ENCODE data around the gene CASP8AP2. TPM values are rescaled to one million over a fixed set of nuclear protein-coding genes. Genes with fewer than 3 reads are reported as not detected.

CASP8AP2 gene
- total and polyA plus RNA-seq, 9 of the 15 experiments (the other 6 are each of a cell fraction or from before 2014, with no cell fraction given) = 10.6 to 30.0 (median 19.1) TPM

- TF ChIP-seq, protein P1, sequence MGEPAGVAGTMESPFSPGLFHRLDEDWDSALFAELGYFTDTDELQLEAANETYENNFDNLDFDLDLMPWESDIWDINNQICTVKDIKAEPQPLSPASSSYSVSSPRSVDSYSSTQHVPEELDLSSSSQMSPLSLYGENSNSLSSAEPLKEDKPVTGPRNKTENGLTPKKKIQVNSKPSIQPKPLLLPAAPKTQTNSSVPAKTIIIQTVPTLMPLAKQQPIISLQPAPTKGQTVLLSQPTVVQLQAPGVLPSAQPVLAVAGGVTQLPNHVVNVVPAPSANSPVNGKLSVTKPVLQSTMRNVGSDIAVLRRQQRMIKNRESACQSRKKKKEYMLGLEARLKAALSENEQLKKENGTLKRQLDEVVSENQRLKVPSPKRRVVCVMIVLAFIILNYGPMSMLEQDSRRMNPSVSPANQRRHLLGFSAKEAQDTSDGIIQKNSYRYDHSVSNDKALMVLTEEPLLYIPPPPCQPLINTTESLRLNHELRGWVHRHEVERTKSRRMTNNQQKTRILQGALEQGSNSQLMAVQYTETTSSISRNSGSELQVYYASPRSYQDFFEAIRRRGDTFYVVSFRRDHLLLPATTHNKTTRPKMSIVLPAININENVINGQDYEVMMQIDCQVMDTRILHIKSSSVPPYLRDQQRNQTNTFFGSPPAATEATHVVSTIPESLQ (CRISPR knock-in tag; IDR thresholded peaks at IDR 0.05) = 0 out of 2 replicates have a peak, but pooled peaks have one; percentile 36
- TF ChIP-seq ETV5 (CRISPR knock-in tag; IDR thresholded peaks at IDR 0.05; ENCODE audit: low read depth) (no peak), C11orf30 (IDR thresholded peaks at IDR 0.05; ENCODE audit: low read depth) (no peak), ZBTB34 (CRISPR knock-in tag; IDR thresholded peaks at IDR 0.05) (no peak), U2AF2 (optimal IDR thresholded peaks at IDR 0.05; ENCODE audit: low read depth, low read length) (no peak), ZFP30 (CRISPR knock-in tag; IDR thresholded peaks at IDR 0.05; ENCODE audit: borderline replicate concordance) (no peak), RUNX1 (IDR thresholded peaks at IDR 0.05; ENCODE audit: low read depth) (no peak), PHF8 (IDR thresholded peaks at IDR 0.05; ENCODE audit: borderline replicate concordance, low read length) (no peak), ZNF592 (IDR thresholded peaks at IDR 0.05) (no peak), ATF1 (CRISPR knock-in tag; IDR thresholded peaks at IDR 0.05) (no peak), ATF1 (tag; IDR thresholded peaks at IDR 0.05) (no peak), ZNF184 (CRISPR knock-in tag; IDR thresholded peaks at IDR 0.05) (no peak), RBFOX2 (IDR thresholded peaks at IDR 0.05; ENCODE audit: low read depth, low read length) (no peak), ZNF134 (CRISPR knock-in tag; conservative IDR thresholded peaks at IDR 0.05) (no peak)
- TF ChIP-seq, protein P2, sequence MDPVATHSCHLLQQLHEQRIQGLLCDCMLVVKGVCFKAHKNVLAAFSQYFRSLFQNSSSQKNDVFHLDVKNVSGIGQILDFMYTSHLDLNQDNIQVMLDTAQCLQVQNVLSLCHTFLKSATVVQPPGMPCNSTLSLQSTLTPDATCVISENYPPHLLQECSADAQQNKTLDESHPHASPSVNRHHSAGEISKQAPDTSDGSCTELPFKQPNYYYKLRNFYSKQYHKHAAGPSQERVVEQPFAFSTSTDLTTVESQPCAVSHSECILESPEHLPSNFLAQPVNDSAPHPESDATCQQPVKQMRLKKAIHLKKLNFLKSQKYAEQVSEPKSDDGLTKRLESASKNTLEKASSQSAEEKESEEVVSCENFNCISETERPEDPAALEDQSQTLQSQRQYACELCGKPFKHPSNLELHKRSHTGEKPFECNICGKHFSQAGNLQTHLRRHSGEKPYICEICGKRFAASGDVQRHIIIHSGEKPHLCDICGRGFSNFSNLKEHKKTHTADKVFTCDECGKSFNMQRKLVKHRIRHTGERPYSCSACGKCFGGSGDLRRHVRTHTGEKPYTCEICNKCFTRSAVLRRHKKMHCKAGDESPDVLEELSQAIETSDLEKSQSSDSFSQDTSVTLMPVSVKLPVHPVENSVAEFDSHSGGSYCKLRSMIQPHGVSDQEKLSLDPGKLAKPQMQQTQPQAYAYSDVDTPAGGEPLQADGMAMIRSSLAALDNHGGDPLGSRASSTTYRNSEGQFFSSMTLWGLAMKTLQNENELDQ (CRISPR knock-in tag; IDR thresholded peaks at IDR 0.05; ENCODE audit: borderline replicate concordance) = peak; percentile 88; the same call in 1 of the 2 replicates
- TF ChIP-seq, protein P3, sequence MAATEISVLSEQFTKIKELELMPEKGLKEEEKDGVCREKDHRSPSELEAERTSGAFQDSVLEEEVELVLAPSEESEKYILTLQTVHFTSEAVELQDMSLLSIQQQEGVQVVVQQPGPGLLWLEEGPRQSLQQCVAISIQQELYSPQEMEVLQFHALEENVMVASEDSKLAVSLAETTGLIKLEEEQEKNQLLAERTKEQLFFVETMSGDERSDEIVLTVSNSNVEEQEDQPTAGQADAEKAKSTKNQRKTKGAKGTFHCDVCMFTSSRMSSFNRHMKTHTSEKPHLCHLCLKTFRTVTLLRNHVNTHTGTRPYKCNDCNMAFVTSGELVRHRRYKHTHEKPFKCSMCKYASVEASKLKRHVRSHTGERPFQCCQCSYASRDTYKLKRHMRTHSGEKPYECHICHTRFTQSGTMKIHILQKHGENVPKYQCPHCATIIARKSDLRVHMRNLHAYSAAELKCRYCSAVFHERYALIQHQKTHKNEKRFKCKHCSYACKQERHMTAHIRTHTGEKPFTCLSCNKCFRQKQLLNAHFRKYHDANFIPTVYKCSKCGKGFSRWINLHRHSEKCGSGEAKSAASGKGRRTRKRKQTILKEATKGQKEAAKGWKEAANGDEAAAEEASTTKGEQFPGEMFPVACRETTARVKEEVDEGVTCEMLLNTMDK (IDR thresholded peaks at IDR 0.05; ENCODE audit: borderline replicate concordance, insufficient read depth, low read depth, low read length, poor library complexity, severe bottlenecking) = no peak
Observed at GRCh38 chr6:89818977-89819335, 10.7 kb upstream of the CASP8AP2 start (continued).

All from K562 (cell line).